CD4-positive, alpha-beta T cell treated with Interleukin-6 at 100 ng/mL for 8 hours (primary cell): Measurements from ENCODE around the gene NKX2-3.

Source experiments
- DNase-seq: peaks from one replicate; pipeline ENCODE4 v3.0.0-alpha.2; 2020; ENCODE audit warnings: mixed read lengths, low spot score

Gene NKX2-3

DNA sequence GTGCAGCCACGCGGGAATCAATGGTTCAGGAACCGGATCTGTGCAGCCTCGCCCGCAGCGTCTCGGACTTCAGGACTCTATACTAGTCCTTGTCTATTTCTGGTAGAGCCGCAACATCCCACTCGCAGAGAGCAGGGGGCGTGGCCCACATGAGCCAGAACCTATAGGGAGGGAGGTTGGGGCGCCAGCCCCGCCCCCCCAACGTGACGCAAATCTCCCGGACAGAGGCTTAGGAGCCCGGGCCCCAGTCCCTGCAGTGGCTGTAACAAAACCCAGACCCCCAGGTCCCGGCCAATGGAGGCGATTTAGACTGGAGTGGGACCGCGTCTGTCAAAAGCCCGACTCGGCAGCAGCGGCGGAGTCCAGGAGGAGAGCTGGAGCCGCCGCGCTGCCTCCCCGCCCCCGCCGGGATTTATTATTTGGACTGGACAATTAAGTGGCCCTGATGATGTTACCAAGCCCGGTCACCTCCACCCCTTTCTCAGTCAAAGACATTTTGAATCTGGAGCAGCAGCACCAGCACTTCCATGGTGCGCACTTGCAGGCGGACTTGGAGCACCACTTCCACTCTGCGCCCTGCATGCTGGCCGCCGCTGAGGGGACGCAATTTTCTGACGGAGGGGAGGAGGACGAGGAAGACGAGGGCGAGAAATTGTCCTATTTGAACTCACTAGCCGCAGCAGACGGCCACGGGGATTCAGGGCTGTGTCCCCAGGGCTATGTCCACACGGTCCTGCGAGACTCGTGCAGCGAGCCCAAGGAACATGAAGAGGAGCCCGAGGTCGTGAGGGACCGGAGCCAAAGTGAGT lies at the start of gene NKX2-3:
NKX2-3 (plus strand) TSS at position 256 of the 809 bp plus-strand sequence; CDS start at position 446, 190 bp downstream.
- no peak for DNase-seq

DNA sequence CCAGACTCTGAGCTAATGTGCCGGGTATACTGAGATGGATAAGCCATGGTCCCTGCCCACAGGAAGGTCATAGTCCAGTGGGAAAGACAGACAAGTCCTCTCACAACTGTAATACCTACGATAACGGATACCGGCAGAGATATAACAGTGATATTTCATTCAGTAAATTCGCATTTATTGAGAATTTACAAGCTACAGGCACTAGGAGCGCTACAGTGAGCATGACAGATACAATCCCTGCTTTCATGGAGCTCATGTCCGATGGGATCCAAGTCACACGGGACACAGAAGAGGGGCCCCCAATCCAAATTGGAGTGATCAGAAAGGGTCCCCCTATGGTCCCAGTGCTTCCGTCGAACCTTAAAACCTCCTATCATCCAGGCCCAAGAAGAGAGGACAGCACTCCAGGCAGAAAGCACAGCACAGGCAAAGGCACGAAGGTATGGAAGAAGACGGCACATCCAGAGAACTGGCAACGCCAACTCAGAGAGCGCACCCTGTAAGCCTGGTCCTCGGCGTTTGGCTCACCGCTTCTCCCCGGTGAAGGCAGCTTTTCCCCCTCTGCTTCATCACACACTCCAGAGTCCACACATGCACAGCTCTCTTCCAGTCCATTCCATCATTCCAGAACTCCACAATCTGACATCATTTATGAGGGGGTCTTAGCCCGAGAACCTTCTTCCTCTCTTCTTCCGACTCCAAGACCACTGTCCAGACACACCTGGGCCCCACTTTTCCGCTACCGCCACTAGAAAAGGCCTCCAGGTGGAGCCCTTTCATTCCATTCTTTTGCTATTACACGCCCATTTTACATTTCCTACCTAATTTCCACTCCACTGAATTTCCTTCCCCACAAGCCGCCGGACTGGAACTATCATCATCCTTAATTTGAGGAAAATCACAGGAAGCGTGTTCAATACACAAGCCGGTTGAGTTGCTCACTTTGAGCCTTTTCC lies 47.8 kb upstream of the NKX2-3 start:
- DNase-seq: no peak

DNA sequence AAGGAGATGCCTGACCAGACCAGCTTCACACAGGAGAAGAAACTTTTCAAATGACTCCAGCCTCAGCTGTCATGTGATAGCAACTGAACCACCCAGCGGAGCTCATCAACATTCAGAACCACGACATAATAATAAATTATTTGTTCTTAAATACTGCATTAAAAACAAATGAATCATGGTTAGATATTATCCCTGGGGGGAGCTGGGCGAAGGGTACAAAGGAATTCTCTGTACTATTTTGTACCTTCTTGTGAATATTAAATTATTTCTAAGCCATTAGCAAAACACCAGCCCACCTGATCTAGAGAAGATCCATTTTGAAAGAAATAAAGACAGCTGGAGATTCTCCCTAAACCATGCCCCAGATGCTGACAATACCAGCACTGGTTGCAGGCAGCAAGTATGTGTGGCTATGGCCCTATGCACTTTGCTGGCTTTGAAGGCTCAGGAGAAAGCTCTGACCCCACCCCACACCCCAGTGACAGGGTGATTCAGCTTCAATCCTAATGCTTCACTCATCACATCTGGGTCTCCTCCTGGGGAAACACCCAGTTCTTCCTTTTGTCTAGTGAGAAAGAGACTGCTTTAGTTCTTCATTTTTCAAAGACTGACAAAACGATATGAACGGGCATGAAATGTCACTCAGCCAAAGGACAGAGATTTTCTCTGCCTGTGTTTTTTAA lies 45.5 kb upstream of the NKX2-3 start:
- DNase-seq: no peak

DNA sequence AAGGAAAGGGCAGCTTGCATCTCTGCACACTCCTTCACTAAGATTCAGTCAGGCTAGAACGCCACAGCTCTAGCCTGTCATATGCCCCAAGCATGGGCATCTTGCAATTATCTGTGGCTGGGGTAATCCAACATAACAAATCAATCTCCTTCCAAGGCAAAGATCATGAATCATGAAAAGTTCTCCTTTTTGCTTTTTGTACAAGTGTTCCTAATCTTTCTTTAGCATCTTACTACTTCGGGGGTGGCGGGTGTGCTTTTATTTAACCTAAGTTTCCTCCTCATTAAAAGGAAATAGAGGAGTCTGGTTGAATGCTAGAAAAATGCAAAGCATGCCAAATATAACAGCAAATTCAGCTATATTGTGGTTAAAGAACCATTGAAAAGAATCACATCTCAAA lies 43.5 kb upstream of the NKX2-3 start:
- no peak for DNase-seq

DNA sequence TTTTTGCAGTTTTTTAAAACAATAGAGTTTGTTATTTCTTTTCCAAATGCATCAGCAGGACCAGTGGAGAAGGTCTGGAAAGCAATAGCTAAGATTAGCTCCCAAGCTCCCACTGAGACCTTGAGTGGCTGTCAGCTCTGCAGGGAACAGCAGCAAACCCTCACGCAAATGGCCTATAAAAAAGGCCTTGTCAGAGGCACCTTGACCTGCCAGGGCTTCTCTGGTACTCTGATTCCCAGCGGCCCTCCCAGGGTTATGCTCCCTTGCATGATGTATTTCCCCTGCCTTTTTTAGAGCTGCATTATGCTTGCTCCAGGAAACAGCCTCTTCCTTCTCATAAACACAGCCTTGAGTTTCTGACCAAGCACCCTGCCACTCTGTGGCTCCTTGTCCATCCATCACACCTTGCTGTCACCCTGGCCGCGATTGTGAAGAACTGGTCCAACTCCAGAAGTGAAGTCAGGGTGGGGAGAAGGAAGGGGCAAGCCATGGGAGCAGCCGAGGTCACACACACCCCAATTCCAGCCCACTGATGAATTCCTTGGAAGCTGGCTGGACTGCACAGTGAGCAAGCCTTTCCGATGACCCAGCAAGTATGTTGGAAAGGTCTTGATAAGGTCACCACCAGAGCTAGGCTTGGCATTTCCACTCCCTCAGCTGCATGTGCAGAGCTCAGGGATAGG lies 35.3 kb upstream of the NKX2-3 start:
- DNase-seq: no peak

DNA sequence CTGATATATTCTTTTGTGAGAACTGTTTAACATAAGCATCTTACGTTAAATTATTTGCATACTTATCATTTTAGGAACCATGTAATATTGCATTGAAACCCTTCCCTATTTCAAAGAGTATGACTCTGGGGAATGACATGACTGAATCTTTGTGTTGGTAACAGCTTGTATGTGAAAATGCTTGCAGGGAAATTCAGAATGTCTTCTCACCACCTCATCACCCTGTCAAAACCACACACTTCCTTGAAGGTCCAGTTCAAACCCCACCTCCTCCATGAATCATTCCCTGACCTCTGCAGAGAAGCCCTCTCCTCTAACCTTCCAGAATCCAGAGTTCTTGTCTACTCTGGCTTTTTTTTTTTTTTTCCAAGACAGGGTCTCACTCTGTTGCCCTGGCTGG lies 26.3 kb upstream of the NKX2-3 start:
- DNase-seq: no peak

DNA sequence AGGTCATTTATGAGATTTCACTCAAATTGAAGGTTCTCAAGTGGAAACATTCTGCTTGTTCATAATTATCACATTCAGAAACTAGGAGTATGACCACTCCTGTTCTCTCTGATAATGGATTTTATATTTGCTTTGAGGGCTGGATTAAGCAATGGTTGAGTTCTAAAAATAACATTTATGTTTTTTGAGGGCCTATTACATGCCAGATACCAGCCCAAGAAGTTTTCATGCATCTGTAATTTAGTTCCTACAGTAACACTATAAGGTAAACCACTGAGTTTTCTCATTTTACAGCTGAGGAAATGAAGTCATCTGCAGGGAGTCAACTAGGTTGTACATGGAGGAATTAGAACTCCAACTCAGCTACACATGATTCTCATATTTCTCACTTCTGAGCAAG lies 25.5 kb upstream of the NKX2-3 start:
- no peak for DNase-seq

DNA sequence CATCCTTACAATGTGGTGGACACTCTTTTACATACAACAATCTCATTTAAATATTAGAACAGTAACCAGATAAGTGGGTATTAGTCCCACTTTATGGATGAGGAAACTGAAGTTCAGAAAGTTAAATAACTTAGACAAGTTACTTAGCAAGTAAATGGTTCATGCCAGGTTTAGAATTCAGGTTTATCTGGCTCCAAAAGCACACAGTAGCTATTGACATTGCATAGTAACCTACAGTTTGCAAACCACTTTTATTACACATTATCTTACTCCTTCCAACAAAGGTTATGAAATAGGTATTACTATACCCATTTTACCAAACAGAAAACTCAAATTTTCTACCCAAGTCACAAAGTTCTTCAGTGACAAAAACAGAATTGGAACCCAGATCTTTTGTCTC lies 19.7 kb upstream of the NKX2-3 start:
- no peak for DNase-seq

DNA sequence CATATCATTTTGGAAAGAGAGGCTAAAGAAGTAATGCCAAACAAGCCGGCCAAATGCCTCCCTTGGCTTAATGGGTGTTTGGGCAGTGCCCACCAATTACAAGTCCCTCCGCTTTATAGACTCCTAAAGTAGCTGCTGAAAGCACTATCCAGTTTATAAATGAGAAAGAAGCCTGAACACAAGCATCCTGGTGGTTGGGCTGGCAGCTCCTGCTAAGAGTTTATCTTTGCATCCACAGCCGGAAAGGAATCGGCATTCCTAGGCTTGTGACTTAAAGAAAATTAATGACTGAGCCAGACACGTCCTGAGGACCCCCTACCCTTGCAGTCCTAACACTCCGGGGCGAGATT lies 13.1 kb upstream of the NKX2-3 start:
- DNase-seq: no peak

DNA sequence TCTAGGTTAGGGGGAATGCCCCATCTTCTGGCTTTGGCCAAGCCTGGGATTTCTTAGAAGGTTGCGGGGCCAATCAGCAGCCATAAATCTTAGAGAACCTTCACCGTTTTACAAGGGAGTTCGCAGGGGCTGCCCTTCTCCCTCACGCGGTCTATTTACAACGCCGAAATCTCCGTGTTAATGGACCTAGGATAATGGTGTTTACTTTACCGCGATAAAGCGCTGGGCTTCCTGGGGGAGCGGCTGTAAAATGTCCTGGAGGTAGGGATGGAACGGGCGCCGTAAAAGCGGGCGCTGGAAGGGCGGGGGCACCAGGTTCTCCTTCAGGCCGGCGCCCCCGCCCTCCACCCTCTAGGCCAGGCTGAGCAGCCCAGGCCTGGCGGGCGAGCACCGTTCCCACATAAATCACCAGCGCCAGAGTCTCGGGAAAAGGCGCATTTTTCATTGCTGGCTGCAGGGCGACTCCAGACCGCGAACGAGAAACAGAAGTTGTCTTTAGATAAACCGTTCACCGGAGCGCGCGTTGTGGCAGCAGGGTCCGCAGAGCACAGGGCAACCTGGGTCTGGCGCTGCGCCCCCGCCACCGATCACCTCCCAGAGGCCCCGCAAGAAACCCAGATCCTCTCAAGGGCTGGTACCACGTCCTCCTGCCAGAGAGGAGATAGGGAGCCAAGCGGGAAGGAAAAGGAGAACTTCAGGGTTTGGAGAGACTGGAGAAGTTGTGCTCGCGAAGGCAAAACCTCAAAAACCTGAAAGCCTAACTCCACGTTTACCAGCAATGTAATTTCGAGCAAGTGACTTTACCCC lies 12.5 kb upstream of the NKX2-3 start:
- no peak for DNase-seq

DNA sequence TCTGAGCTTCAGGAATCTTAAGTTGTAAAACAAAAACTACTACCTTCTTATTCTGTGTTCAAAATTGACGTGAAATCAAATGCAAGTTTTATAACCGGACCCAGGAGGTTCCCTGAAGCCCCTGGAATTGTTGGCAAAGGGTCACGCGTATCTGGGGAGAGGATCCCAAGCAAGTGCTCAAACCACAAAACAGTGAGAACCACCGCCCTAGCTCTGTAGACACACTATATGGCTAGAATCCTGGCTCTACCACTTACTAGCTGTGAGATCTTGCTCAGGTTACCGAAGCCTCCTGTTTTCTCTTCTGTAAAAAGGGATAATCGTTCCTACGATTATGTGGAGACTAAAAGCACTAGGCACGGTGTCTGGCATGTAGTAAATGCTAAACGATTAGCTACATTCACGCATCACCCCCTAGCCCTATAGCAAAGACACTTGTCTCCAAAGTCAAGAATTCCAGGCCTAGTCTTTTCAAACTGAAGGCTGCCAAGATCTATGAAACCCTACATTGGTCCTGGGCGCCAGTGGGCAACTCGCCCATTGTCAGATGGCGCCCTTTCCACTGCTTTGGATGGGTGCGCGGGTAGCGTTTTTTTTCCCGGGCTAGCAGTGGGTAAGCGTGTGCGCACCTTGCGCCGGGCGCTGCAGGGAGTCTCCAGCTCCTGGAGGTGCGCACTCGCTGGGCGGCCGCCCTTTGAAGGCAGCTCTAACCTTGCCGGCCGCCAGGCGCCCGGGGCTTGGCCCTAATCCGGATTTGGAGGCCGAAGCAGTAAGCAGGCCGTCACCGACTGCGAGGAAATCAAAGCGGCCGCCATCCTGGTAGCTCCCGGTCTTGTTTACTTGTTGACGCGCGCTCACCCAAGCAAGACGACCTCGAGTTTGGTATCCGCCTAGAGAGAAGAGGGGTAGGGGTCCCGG lies 11.6 kb upstream of the NKX2-3 start:
- no peak for DNase-seq

DNA sequence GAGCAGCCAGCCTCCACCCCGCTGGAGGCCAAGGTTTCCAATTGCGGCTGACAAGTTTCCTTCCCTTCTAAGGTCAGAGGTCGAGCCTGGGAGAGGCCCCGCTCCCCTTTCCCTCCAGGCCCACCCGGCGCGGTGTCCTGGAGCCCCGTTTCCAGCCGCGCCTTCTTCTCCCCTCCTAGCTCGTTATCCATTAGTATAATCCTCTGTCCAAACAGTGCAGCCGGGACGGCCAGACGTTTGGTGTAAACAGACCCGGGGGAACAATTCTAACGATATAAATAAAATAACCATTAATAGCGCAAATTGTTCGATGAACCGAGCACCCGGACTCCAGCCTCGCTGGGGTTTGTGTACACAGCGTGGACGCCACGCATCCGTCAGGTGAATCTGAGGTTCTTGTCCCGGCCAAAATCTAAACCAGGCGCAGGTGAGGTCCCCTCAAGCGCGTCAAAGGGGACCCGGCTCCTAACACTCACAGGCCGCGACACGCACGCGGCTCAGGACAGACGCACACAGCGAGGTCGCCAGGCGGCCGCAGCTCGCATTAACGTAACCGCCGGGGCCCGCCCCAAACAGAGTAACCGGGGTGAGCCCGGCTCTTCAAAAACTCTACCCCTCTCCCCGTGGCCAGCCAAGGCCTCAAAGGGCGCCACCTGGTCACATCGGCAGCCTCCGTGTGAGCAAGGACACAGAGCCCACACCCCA lies 10.8 kb upstream of the NKX2-3 start:
- no peak for DNase-seq

DNA sequence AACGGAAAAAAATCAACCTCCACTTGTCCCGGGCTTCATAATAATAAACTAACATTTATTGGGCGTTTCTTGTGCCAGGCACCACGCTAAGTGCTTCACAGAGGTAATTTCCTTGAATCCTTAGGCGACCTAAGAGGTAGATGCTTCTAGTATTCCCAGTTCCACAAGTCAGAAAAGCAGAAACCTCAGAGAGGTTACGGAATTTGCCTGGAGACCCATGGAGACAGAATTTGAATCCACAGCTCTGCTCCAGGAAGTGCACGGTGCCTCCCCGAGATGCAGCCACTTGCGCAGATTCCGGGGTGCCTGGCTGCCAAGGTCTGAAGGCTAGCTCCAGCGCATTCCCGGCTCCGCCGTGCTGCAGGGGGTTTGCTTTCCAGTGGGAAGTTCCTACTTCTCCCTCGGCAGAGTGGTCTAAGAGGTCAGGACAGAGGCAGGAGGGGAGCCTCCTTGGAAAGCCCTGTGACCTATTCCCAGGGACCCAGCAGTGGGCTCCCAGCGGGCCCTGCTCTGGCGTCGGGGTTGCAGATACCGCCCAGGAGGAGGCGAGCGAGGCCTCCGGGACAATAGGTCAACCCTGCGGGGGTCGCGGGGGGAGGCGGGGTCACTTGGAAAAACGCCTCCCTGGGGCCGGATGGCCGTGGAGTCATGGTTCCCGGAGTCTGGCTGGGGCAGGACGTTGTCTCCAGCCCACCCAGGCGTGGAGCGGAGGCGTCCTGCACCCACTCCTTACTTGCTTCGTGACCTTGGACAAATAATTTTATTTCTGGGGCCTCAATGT lies 10.1 kb upstream of the NKX2-3 start:
- no peak for DNase-seq

DNA sequence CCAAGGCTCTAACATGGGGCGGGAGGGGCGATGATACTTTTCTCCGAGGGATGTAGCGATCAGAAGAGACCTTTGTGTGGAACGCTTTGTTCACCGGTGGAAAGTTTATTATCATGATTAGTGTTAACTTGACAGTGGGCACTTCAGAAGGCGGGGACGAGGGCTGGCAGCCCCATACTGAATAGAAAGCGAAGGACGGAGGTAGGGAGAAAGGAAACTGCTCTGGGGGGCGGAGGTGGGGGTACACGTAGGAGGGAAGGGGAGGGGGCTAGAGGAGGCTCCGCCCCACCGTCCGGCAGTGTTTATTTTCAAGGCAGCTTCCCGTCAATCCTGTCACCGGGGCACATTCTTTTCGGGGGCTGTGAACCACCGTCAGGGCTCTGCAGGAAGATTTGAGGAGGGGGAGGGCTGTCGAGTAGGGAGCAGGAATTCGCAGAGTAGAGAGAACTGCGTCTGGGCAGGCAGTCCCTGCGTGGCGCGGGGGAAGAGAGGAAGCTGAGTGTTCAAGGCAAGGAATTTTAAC lies 9.4 kb upstream of the NKX2-3 start:
- DNase-seq: no peak

DNA sequence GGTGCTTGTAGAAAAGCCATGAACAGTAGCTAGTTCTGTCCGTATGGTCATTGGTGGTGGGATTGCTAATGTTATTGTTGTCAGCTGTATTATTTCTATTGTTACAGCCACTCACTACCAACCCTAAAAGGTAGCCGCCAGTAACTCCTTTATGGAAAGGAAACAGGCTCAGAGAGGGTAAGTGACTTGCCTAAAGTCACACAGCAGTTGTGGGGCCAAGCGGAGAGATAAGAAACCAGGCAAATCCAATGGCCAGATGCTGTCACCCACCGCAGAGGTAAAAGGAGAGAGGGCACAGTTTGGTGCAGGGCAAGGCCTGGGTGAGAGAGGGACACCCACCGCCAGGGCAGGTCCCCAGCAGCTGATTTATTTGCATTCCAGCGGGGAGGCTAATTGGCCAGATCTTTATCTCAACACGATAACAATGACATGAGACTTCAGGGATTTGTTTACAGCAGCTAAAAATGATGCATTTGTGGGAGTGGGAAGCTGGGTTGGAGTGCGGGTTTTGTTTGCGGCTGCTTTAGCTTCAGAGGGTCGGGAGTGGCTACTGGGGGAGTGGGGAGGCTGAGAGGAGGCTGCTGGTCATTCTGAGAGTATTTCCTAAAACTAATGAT lies 8.6 kb upstream of the NKX2-3 start:
- DNase-seq: no peak

DNA sequence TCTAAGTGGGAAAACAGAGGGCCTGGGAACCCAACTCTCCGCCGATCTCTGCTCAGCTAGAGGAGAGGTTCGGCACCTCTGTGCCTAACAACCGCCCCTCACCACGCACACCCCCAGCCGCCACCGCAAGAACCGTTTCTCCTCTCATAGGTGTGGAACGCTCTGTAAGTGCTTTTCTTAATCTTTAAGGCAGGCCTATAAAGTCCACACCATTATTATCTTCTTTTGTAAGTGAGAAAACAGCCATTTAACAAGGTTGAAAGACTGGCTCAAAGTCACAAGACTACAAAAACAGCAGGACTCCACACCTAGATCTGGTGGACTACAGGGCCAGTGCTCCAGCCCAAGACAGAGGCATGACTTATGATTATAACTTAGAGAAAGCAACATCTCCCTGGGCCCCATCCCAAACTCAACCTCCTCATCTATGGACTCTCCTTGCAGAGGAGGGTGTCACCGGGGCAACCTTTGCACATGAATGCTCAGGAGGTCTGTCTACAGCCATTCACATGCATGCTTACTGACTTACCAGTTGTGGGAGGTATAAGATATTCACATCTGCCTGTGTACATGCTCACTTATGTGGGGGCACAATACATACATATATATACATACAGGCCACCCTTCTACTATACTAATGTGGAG lies 7.9 kb upstream of the NKX2-3 start:
- no peak for DNase-seq

DNA sequence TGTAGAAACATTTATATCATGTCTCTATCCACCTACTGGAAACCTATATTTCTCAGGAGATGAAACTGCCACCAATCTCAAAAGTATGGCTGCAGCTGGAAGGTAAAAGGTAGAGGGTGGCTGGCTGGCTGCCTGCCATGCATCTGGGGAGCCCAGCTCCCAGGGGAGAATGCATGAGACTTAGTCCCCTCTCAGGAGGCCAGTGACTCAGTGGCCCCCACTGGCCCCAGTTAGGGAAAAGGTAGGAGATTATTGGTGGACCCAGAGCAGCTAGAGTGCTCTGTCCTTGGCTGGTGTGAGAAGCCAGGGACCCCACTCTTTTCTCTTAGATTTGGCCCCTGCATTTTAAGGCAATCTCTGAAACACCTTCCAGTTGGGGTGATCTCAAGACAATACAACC lies 6.8 kb upstream of the NKX2-3 start:
- DNase-seq: no peak
